SK-N-SH (cell line): ENCODE results near the gene MRPL12. TPM values are rescaled to one million over a fixed set of nuclear protein-coding genes. Genes with fewer than 3 reads are reported as not detected.
A peak's percentile ranks its signal among the peaks of the same experiment; 100 is the strongest.

Source experiments
- CTCF ChIA-PET: fragments of 300-600, 350-600 bp; formaldehyde crosslinking; extraction: SDS; loops from one replicate; lab custom pipeline; 2021; lab: Yijun Ruan, JAX
- POLR2A ChIA-PET: fragments of 350-600 bp; sonication (Branson Sonifier 250); formaldehyde crosslinking; extraction: SDS; loops from one replicate; lab custom pipeline; 2020; ENCODE audit warnings: antibody characterized with exemption, inconsistent platforms; lab: Yijun Ruan, JAX
- DNase-seq: peaks from one replicate; pipeline ENCODE4 v3.0.0; 2012
- H2AFZ ChIP-seq: fragments of 200-600 bp; sonication (generic); 2 replicates; pipeline ENCODE4 v1.8.1; 2016; ENCODE audit warnings: antibody characterized with exemption, mild to moderate bottlenecking, low read depth
- H3F3A ChIP-seq: fragments of 200-600 bp; sonication (generic); replicated peaks from 2 replicates; pipeline ENCODE3; 2016; ENCODE audit warnings: antibody characterized with exemption, mild to moderate bottlenecking; ENCODE audit not compliant: insufficient read depth
- H3K27ac ChIP-seq, 2 experiments: fragments of 200-500 bp in 1 of 2; fragments of 200-600 bp in 1 of 2; sonication (Bioruptor generic) in 1 of 2; sonication (generic), shearing (Covaris generic) in 1 of 2; 2 replicates each; pipeline versions ENCODE4 v1.5.1 to v1.6.1; 2014 to 2016; ENCODE audit warnings: low read depth in 2 of 2, inconsistent platforms in 1 of 2, low read length in 1 of 2, mild to moderate bottlenecking in 1 of 2, mixed read lengths in 1 of 2
- H3K27me3 ChIP-seq: fragments of 200-600 bp; sonication (generic), shearing (Covaris generic); 2 replicates; pipeline ENCODE4 v1.6.1; 2016; ENCODE audit warnings: mixed run types; ENCODE audit not compliant: insufficient read depth
- H3K36me3 ChIP-seq, 2 experiments: fragments of 200-500 bp in 1 of 2; fragments of 200-600 bp in 1 of 2; sonication (Bioruptor generic) in 1 of 2; sonication (generic) in 1 of 2; replicated peaks in 1 of 2; 2 replicates each; pipeline versions ENCODE3 to v1.5.1; 2014 to 2016; ENCODE audit warnings: low read length in 1 of 2, mild to moderate bottlenecking in 1 of 2; ENCODE audit not compliant: insufficient read depth in 2 of 2, control insufficient read depth in 1 of 2
- H3K4me1 ChIP-seq, 2 experiments: fragments of 200-500 bp in 1 of 2; fragments of 200-600 bp in 1 of 2; sonication (Bioruptor generic) in 1 of 2; sonication (generic), shearing (Covaris generic) in 1 of 2; 2 replicates each; pipeline versions ENCODE4 v1.5.1 to v1.6.1; 2014 to 2016; ENCODE audit warnings: low read depth in 1 of 2, low read length in 1 of 2, mixed run types in 1 of 2; ENCODE audit not compliant: insufficient read depth in 2 of 2, control insufficient read depth in 1 of 2
- H3K4me2 ChIP-seq: fragments of 200-600 bp; sonication (generic), shearing (Covaris generic); 2 replicates; pipeline ENCODE4 v1.6.1; 2017; ENCODE audit warnings: mixed run types
- H3K4me3 ChIP-seq, 2 experiments: fragments of 200-500 bp in 1 of 2; fragments of 200-600 bp in 1 of 2; sonication (Bioruptor generic) in 1 of 2; sonication (generic), shearing (Covaris generic) in 1 of 2; 2 replicates each; pipeline versions ENCODE4 v1.5.1 to v1.8.1; 2014 to 2016; ENCODE audit warnings: low read depth in 2 of 2, inconsistent platforms in 1 of 2, low read length in 1 of 2, mild to moderate bottlenecking in 1 of 2, mixed read lengths in 1 of 2, moderate library complexity in 1 of 2
- H3K79me2 ChIP-seq: fragments of 200-600 bp; sonication (generic); 2 replicates; pipeline ENCODE4 v1.8.1; 2017; ENCODE audit warnings: mild to moderate bottlenecking; ENCODE audit not compliant: insufficient read depth
- H3K9ac ChIP-seq: fragments of 200-600 bp; sonication (generic); 2 replicates; pipeline ENCODE4 v1.6.1; 2017; ENCODE audit warnings: mixed run types
- H3K9me2 ChIP-seq: fragments of 200-600 bp; sonication (generic); 2 replicates; pipeline ENCODE4 v1.6.1; 2017; ENCODE audit warnings: mixed run types
- H3K9me3 ChIP-seq: fragments of 200-600 bp; sonication (generic); 2 replicates; pipeline ENCODE4 v1.6.1; 2017; ENCODE audit warnings: mixed run types, mild to moderate bottlenecking, moderate library complexity
- H4K20me1 ChIP-seq: fragments of 200-600 bp; sonication (generic); 2 replicates; pipeline ENCODE4 v1.6.1; 2017; ENCODE audit warnings: mild to moderate bottlenecking, mixed run types; ENCODE audit not compliant: insufficient read depth
- EP300 ChIP-seq, 2 experiments: IDR thresholded peaks; 2 replicates each; pipeline versions ENCODE4 v1.4.0 to v1.6.1; 2012; ENCODE audit warnings: borderline replicate concordance in 1 of 2, low read depth in 1 of 2, low read length in 1 of 2
- FOXJ3 ChIP-seq: sonication (generic); formaldehyde crosslinking; IDR thresholded peaks from 2 replicates; pipeline ENCODE4 v1.5.1; 2020; ENCODE audit warnings: mild to moderate bottlenecking, missing genetic modification reagents
- FOXM1 ChIP-seq: IDR thresholded peaks from 2 replicates; pipeline ENCODE4 v1.4.0; 2012; ENCODE audit warnings: low read depth, mild to moderate bottlenecking
- GABPA ChIP-seq: IDR thresholded peaks from 2 replicates; pipeline ENCODE4 v1.4.0; 2012; ENCODE audit warnings: low read depth, mild to moderate bottlenecking
- POLR2AphosphoS5 ChIP-seq: IDR thresholded peaks from 2 replicates; pipeline ENCODE4 v1.6.1; 2012; ENCODE audit warnings: low read depth, low read length
- RFX5 ChIP-seq: IDR thresholded peaks from 2 replicates; pipeline ENCODE4 v1.6.1; 2012; ENCODE audit warnings: mild to moderate bottlenecking, improper control_type of control experiment, low read length
- RXRA ChIP-seq: IDR thresholded peaks from 2 replicates; pipeline ENCODE4 v1.4.0; 2012; ENCODE audit warnings: low read depth, mild to moderate bottlenecking, borderline replicate concordance
- SIN3A ChIP-seq: IDR thresholded peaks from 2 replicates; pipeline ENCODE4 v1.6.1; 2012; ENCODE audit warnings: low read depth, mild to moderate bottlenecking, low read length, moderate library complexity, borderline replicate concordance
- SMC3 ChIP-seq: IDR thresholded peaks from 2 replicates; pipeline ENCODE4 v1.6.1; 2012; ENCODE audit warnings: low read depth, low read length, improper control_type of control experiment
- TCF12 ChIP-seq: IDR thresholded peaks from 2 replicates; pipeline ENCODE4 v1.4.0; 2012
- TEAD4 ChIP-seq: IDR thresholded peaks from 2 replicates; pipeline ENCODE4 v1.4.0; 2012; ENCODE audit warnings: mild to moderate bottlenecking, borderline replicate concordance; ENCODE audit not compliant: insufficient read depth
- WGBS: methylation state at CpG from one replicate; pipeline ENCODE4 v1.1.6; 2017; ENCODE audit warnings: low lambda C conversion rate; 5-methylcytosine and 5-hydroxymethylcytosine counted together
- polyA plus RNA-seq, 3 experiments: library from polyadenylated mRNA; depleted of rRNA; stranded (reverse); fragments of >200 nt; gene quantifications; 2 replicates each; pipeline ENCODE4 v1.2.3, GENCODE V29; 2012
- TF ChIP-seq, protein P1 (sequence below): fragments of 200-600 bp; sonication (generic); IDR thresholded peaks from 2 replicates; pipeline ENCODE4 v1.6.1; 2017; ENCODE audit warnings: antibody characterized with exemption, mild to moderate bottlenecking, moderate library complexity
- TF ChIP-seq, protein P2 (sequence below): fragments of 150-350 bp; IDR thresholded peaks from 2 replicates; pipeline ENCODE4 v1.6.1; 2017; ENCODE audit warnings: antibody characterized with exemption, low read length, low read depth, borderline replicate concordance
- TF ChIP-seq, protein P3 (sequence below): IDR thresholded peaks from 2 replicates; pipeline ENCODE4 v1.6.1; 2012; ENCODE audit warnings: mild to moderate bottlenecking, low read depth, low read length, moderate library complexity

Gene MRPL12
- polyA plus RNA-seq, 1 of the 3 experiments (the other 2 are of a cell fraction) = 322 TPM

DNA sequence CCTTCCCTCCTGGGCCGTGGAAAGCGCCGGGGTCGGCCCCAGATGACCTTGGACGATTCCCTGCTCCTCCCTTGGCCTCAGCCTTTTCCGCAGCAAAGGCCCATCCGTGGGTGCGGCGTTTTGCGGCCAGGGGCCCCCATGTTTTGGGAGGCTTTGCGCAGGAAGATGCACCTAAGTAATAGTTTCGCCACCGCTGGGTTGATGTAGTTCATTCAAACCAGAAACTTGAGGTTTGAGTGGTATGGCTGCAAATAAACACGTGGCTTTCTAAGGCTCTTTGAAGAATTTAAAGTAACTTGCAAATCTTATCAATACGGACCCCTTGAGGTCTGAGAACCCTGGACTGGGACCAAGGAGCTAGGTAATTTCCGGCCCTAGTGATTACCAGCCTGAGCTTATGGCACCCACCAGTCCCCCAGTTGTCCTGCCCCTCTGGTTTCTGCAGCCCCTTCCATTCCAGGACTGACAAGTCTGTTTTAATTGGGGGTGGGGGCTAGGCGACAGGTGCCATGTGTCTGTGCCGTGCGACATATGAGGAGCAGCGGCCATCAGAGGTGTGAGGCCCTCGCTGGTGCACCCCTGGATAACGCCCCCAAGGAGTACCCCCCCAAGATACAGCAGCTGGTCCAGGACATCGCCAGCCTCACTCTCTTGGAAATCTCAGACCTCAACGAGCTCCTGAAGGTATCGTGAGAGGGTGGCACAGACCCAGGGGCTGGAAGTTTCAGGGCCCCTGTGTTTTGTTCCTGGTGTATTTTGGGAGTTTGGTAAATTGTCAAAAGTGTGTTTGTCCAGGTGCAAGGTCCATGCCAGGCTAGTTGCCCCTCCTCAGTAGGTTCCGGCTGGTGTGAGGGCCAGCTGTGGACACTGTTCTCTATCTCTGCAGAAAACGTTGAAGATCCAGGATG is 834 bp downstream of the MRPL12 start:
- CTCF ChIA-PET = interaction anchor here (0.7 to 2.6 kb wide), 9 partner anchors 11 to 165 kb away, joined by 3 to 17 read pairs (median 4); partner anchors contain the start of genes ARL16, CCDC137, HGS and OXLD1
- no peak for DNase-seq
- POLR2A ChIA-PET = interaction anchor here (0.6 to 4.1 kb wide), 16 partner anchors 7 to 188 kb away, joined by 3 to 33 read pairs (median 4); partner anchors contain the start of genes ARL16, CCDC137, HGS and OXLD1

GRCh38 chr17:81705518-81706231 is 2.5 kb downstream of the MRPL12 start:
- Histone ChIP-seq H2AFZ (no peak overlapping the region), H3K9me2 (no peaks in the 10 kb centered on the region), H3K9me3 (no peaks in the 10 kb centered on the region), H3K79me2 (peaks cover 56% of the 10 kb centered on the region), H3F3A (peaks cover 65% of the 10 kb centered on the region), H3K9ac (no peak overlapping the region), H3K27ac (no peak overlapping the region), H3K36me3 (peaks cover 46 to 48% of the 10 kb centered on the region in 2 experiments), H3K4me2 (no peak overlapping the region), H3K27me3 (no peaks in the 10 kb centered on the region), H3K4me1 (peaks cover 15 to 31% of the 10 kb centered on the region in 2 experiments; a peak in 3 of 4 replicates), H4K20me1 (peaks cover 17% of the 10 kb centered on the region), H3K4me3 (no peak overlapping the region)
- DNase-seq = no peak
- 95% methylated on average over 30 of the region's 30 CpGs for WGBS
- ChIA-PET POLR2A (no interaction called here), CTCF (interaction anchor here (0.9 to 1.4 kb wide), 3 partner anchors 22 to 325 kb away, joined by 3 to 5 read pairs (median 4); partner anchors contain the start of genes ARL16 and HGS)
- TF ChIP-seq SIN3A (no peak), FOXM1 (no peak), TCF12 (no peak), POLR2AphosphoS5 (no peak), RFX5 (no peak), RXRA (no peak), SMC3 (no peak), TEAD4 (no peak), EP300 (IDR thresholded peaks at IDR 0.05; ENCODE audit: borderline replicate concordance in 1 of 2, low read depth in 1 of 2, low read length in 1 of 2) (no peak)
- TF ChIP-seq, protein P1, sequence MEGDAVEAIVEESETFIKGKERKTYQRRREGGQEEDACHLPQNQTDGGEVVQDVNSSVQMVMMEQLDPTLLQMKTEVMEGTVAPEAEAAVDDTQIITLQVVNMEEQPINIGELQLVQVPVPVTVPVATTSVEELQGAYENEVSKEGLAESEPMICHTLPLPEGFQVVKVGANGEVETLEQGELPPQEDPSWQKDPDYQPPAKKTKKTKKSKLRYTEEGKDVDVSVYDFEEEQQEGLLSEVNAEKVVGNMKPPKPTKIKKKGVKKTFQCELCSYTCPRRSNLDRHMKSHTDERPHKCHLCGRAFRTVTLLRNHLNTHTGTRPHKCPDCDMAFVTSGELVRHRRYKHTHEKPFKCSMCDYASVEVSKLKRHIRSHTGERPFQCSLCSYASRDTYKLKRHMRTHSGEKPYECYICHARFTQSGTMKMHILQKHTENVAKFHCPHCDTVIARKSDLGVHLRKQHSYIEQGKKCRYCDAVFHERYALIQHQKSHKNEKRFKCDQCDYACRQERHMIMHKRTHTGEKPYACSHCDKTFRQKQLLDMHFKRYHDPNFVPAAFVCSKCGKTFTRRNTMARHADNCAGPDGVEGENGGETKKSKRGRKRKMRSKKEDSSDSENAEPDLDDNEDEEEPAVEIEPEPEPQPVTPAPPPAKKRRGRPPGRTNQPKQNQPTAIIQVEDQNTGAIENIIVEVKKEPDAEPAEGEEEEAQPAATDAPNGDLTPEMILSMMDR = no peak
- TF ChIP-seq, protein P2, sequence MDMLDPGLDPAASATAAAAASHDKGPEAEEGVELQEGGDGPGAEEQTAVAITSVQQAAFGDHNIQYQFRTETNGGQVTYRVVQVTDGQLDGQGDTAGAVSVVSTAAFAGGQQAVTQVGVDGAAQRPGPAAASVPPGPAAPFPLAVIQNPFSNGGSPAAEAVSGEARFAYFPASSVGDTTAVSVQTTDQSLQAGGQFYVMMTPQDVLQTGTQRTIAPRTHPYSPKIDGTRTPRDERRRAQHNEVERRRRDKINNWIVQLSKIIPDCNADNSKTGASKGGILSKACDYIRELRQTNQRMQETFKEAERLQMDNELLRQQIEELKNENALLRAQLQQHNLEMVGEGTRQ = no peak
- TF ChIP-seq, protein P3, sequence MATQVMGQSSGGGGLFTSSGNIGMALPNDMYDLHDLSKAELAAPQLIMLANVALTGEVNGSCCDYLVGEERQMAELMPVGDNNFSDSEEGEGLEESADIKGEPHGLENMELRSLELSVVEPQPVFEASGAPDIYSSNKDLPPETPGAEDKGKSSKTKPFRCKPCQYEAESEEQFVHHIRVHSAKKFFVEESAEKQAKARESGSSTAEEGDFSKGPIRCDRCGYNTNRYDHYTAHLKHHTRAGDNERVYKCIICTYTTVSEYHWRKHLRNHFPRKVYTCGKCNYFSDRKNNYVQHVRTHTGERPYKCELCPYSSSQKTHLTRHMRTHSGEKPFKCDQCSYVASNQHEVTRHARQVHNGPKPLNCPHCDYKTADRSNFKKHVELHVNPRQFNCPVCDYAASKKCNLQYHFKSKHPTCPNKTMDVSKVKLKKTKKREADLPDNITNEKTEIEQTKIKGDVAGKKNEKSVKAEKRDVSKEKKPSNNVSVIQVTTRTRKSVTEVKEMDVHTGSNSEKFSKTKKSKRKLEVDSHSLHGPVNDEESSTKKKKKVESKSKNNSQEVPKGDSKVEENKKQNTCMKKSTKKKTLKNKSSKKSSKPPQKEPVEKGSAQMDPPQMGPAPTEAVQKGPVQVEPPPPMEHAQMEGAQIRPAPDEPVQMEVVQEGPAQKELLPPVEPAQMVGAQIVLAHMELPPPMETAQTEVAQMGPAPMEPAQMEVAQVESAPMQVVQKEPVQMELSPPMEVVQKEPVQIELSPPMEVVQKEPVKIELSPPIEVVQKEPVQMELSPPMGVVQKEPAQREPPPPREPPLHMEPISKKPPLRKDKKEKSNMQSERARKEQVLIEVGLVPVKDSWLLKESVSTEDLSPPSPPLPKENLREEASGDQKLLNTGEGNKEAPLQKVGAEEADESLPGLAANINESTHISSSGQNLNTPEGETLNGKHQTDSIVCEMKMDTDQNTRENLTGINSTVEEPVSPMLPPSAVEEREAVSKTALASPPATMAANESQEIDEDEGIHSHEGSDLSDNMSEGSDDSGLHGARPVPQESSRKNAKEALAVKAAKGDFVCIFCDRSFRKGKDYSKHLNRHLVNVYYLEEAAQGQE = no peak

More for the DNA sequence above, 834 bp downstream of the MRPL12 start:
- H3K27me3 ChIP-seq = no peaks in the 10 kb centered on the region
- 24% methylated on average over 18 of the region's 27 CpGs for WGBS
- H4K20me1 ChIP-seq = peaks cover 23% of the 10 kb centered on the region
- H3K27ac ChIP-seq = peak overlapping the region; percentile 72 to 84
- H3K9me2 ChIP-seq = no peaks in the 10 kb centered on the region
- peak overlapping the region; percentile 97 for H3K4me2 ChIP-seq
- peak overlapping the region; percentile 98 for H3K9ac ChIP-seq
- peaks cover 70% of the 10 kb centered on the region for H3K79me2 ChIP-seq
- H3K4me1 ChIP-seq = peaks cover 14 to 29% of the 10 kb centered on the region in 2 experiments; a peak in 3 of 4 replicates
- H2AFZ ChIP-seq = 0 out of 2 replicates have a peak overlapping the region, but pooled peaks have one; percentile 29
- peaks cover 52% of the 10 kb centered on the region for H3F3A ChIP-seq
- H3K4me3 ChIP-seq = peak overlapping the region; percentile 86 to 95
- peaks cover 53 to 56% of the 10 kb centered on the region in 2 experiments for H3K36me3 ChIP-seq
- no peaks in the 10 kb centered on the region for H3K9me3 ChIP-seq
- no peak for TF ChIP-seq RFX5
- TF ChIP-seq GABPA = no peak
- TF ChIP-seq, protein P2 = no peak
- TF ChIP-seq SIN3A = no peak
- TF ChIP-seq FOXJ3 = 0 out of 2 replicates have a peak, but pooled peaks have one; percentile 29
